Osteoblast (primary cell): ENCODE data around the gene ADM. TPM values are rescaled to one million over a fixed set of nuclear protein-coding genes. Genes with fewer than 3 reads are reported as not detected.

Experiments
- DNase-seq: peaks from one replicate; pipeline ENCODE4 v3.0.0; 2011; ENCODE audit warnings: low spot score, mixed read lengths; ENCODE audit not compliant: insufficient read length; ENCODE audit errors: missing footprints
- H2AFZ ChIP-seq: 2 replicates; pipeline ENCODE4 v1.6.0; 2011; ENCODE audit warnings: mild to moderate bottlenecking, low read length
- H3K27ac ChIP-seq: 2 replicates; pipeline ENCODE4 v1.5.1; 2011; ENCODE audit warnings: mild to moderate bottlenecking, low read depth, low read length, moderate library complexity
- H3K27me3 ChIP-seq: 2 replicates; pipeline ENCODE4 v1.6.0; 2012; ENCODE audit warnings: mild to moderate bottlenecking, control low read depth, inconsistent platforms, low read length, moderate library complexity; ENCODE audit not compliant: insufficient read depth
- H3K36me3 ChIP-seq: 2 replicates; pipeline ENCODE4 v1.5.1; 2011; ENCODE audit warnings: mild to moderate bottlenecking, low read length, control low read depth, moderate library complexity; ENCODE audit not compliant: insufficient read depth
- H3K4me1 ChIP-seq: 2 replicates; pipeline ENCODE4 v1.5.1; 2011; ENCODE audit warnings: mild to moderate bottlenecking, low read length, control low read depth, moderate library complexity; ENCODE audit not compliant: insufficient read depth
- H3K4me2 ChIP-seq: 2 replicates; pipeline ENCODE4 v1.6.0; 2011; ENCODE audit warnings: mild to moderate bottlenecking, low read length; ENCODE audit not compliant: insufficient read depth
- H3K4me3 ChIP-seq: fragments of 200-600 bp; sonication (generic); 3 replicates; pipeline ENCODE4 v1.5.1; 2012; ENCODE audit warnings: mild to moderate bottlenecking, low read length, inconsistent platforms; ENCODE audit not compliant: insufficient read depth
- H3K79me2 ChIP-seq: 2 replicates; pipeline ENCODE4 v1.6.0; 2012; ENCODE audit warnings: mild to moderate bottlenecking, low read length, control low read depth, inconsistent platforms; ENCODE audit not compliant: insufficient read depth
- H3K9me3 ChIP-seq: 2 replicates; pipeline ENCODE4 v1.5.1; 2011; ENCODE audit warnings: low read depth, low read length, control low read depth
- H4K20me1 ChIP-seq: 2 replicates; pipeline ENCODE4 v1.6.0; 2012; ENCODE audit warnings: mild to moderate bottlenecking, low read length, control low read depth; ENCODE audit not compliant: insufficient read depth
- total RNA-seq: library from RNA; depleted of rRNA; stranded (reverse); fragments of >200 nt; gene quantifications from 2 replicates; pipeline ENCODE4 v1.2.3, GENCODE V29; 2012
- TF ChIP-seq, protein P1 (sequence below): IDR thresholded peaks from 2 replicates; pipeline ENCODE4 v1.5.1; 2011; ENCODE audit warnings: mild to moderate bottlenecking, low read depth, low read length, moderate library complexity; ENCODE audit errors: extremely low read depth

The ADM gene, protein sequence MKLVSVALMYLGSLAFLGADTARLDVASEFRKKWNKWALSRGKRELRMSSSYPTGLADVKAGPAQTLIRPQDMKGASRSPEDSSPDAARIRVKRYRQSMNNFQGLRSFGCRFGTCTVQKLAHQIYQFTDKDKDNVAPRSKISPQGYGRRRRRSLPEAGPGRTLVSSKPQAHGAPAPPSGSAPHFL
- 240 and 250 TPM in 2 replicates for total RNA-seq

DNA sequence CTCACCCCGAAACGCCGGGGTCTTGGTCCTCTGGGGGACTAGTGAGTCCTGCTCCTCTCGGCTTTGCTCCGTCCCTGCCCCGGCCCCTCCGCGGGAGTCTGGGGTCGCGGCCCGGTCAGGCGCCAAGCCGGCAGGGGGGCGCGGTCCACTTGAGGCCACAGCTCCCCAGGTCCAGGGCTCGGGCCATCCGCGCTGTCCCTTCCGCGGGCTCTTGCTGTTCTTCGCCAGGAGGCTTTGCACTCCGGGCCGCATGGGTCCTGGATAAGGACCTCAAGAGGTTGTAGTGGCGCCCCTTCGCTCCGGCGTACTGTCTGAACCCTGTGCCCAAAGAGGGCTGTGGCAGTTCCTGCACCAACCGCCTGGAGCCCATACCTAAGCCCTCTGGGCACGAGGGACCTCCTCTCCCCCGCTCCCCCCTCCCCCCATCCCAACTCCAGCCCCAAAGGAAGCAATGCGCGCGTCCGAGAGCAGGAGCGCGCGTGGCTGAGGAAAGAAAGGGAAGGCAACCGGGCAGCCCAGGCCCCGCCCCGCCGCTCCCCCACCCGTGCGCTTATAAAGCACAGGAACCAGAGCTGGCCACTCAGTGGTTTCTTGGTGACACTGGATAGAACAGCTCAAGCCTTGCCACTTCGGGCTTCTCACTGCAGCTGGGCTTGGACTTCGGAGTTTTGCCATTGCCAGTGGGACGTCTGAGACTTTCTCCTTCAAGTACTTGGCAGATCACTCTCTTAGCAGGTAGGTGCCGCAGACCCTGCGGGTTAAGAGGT lies at the start of gene ADM:
Gene ADM (plus strand): TSS at position 579 of the 767 bp plus-strand sequence. CDS start 628 bp downstream, outside the sequence.
- H3K4me3 ChIP-seq = peak within 1 kb of the TSS; percentile 93
- DNase-seq = peak; percentile 97
- peak within 1 kb of the TSS; percentile 90 for H2AFZ ChIP-seq
- no peaks in the 10 kb centered on the region for H3K27me3 ChIP-seq
- TF ChIP-seq, protein P1, sequence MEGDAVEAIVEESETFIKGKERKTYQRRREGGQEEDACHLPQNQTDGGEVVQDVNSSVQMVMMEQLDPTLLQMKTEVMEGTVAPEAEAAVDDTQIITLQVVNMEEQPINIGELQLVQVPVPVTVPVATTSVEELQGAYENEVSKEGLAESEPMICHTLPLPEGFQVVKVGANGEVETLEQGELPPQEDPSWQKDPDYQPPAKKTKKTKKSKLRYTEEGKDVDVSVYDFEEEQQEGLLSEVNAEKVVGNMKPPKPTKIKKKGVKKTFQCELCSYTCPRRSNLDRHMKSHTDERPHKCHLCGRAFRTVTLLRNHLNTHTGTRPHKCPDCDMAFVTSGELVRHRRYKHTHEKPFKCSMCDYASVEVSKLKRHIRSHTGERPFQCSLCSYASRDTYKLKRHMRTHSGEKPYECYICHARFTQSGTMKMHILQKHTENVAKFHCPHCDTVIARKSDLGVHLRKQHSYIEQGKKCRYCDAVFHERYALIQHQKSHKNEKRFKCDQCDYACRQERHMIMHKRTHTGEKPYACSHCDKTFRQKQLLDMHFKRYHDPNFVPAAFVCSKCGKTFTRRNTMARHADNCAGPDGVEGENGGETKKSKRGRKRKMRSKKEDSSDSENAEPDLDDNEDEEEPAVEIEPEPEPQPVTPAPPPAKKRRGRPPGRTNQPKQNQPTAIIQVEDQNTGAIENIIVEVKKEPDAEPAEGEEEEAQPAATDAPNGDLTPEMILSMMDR = peak; percentile 41
- no peaks in the 10 kb centered on the region for H3K9me3 ChIP-seq
- peaks cover 24% of the 10 kb centered on the region for H4K20me1 ChIP-seq
- H3K79me2 ChIP-seq = peaks cover 40% of the 10 kb centered on the region
- peaks cover 37% of the 10 kb centered on the region for H3K4me1 ChIP-seq
- H3K4me2 ChIP-seq = peak within 1 kb of the TSS; percentile 97
- peaks cover 18% of the 10 kb centered on the region for H3K36me3 ChIP-seq
- H3K27ac ChIP-seq = peak within 1 kb of the TSS; percentile 95

DNA sequence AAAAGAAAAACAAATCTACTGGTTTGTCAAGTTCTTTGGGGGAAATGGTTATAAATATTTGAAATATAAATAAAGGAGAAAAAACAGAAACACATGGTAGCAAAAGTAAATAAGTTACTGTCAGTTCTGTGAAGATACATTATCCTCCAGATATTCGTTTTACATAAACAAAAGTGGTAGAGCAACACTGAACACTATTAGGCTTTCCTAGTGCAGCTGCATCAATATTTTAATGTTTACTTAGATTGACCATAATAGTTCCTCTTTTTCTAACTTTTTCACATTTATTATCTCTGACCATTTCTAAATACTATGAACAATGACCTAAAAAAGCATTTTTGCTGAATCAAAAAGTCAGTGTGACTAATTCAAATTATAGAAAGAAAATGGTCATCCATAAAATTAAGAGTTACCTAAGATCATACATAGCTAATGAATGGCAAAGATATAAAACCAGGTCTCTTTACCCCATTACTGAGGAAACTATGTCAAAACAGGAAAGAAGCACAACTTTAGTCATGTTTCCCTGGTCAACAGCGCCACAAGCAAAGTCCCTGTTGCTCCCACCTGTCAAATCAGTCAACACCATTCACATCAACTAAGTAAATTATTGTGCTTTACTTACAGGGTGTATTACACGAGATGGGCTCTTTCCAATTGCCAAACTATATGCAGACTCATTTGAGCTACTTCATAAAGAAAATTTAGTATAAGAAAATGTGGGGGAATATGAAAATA lies 49.3 kb upstream of the ADM start:
- Histone ChIP-seq H3K4me1 (peaks cover 5% of the 10 kb centered on the region), H3K9me3 (no peaks in the 10 kb centered on the region), H3K4me3 (no peak overlapping the region), H3K27ac (no peak overlapping the region), H3K36me3 (no peaks in the 10 kb centered on the region), H2AFZ (no peak overlapping the region), H3K4me2 (no peak overlapping the region), H3K79me2 (peaks cover 64% of the 10 kb centered on the region), H3K27me3 (no peaks in the 10 kb centered on the region), H4K20me1 (no peaks in the 10 kb centered on the region)
- no peak for DNase-seq
- TF ChIP-seq, protein P1 = no peak

DNA sequence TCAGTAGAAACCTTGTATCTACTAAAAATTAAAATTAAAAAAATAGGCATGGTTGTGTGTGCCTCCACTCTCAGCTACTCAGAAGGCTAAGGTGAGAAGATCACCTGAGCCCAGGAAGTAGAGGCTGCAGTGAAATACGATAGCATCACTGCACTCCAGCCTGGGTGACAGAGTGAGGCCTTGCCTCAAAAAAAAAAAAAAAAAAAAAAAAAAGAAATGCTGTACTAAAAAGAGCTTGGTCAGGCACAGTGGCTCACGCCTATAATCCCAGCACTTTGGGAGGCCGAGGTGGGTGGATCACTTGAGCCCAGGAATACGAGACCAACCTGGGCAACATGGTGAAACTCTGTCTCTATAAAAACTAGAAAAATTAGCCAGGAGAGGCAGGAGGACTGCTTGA lies 47.4 kb upstream of the ADM start:
- no peak overlapping the region for H2AFZ ChIP-seq
- H4K20me1 ChIP-seq = no peaks in the 10 kb centered on the region
- no peaks in the 10 kb centered on the region for H3K27me3 ChIP-seq
- DNase-seq = no peak
- H3K4me2 ChIP-seq = no peak overlapping the region
- H3K36me3 ChIP-seq = no peaks in the 10 kb centered on the region
- H3K79me2 ChIP-seq = peaks cover 73% of the 10 kb centered on the region
- no peak overlapping the region for H3K27ac ChIP-seq
- H3K4me3 ChIP-seq = no peak overlapping the region
- peaks cover 10% of the 10 kb centered on the region for H3K4me1 ChIP-seq
- TF ChIP-seq, protein P1 = no peak
- no peaks in the 10 kb centered on the region for H3K9me3 ChIP-seq

DNA sequence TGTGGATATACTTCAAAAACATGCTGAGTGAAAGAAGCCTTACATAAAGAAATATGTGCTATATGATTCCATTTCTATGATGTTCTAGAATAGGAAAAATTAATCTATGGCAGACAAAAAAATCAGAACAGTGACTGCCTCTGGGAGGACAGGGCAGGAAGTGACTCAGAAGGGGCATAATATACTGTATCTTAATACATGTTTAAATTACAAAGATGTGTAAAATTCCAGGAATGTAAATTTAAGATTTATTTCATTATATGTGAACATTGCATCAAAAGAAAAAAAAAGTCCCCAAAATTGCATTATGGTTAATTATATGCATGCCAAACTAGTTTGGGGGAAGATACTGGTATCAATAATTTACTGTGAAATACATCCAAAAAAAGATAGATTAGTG lies 43.1 kb upstream of the ADM start:
- no peak for DNase-seq
- Histone ChIP-seq H3K9me3 (no peaks in the 10 kb centered on the region), H3K79me2 (peaks cover 71% of the 10 kb centered on the region), H3K27me3 (no peaks in the 10 kb centered on the region), H3K4me1 (peaks cover 25% of the 10 kb centered on the region), H3K4me3 (no peak overlapping the region), H4K20me1 (peaks cover 3% of the 10 kb centered on the region), H2AFZ (no peak overlapping the region), H3K4me2 (no peak overlapping the region), H3K27ac (no peak overlapping the region), H3K36me3 (no peaks in the 10 kb centered on the region)
- TF ChIP-seq, protein P1 = no peak
